ENCODE results near the gene RNF215.

Gene RNF215

GRCh38 chr22:30386960-30387827 lies at the start of gene RNF215:
Gene RNF215, minus strand, starts transcription at chr22:30387411. Its CDS starts 98 bp downstream, at chr22:30387313.
- peak; percentile 79 to 83 for DNase-seq

GRCh38 chr22:30436196-30436595 lies 49.0 kb upstream of the RNF215 start:
- DNase-seq = no peak

GRCh38 chr22:30435674-30436126 lies 48.5 kb upstream of the RNF215 start:
- DNase-seq = peak; percentile 92 to 96

GRCh38 chr22:30434843-30435242 lies 47.6 kb upstream of the RNF215 start:
- DNase-seq = no peak

GRCh38 chr22:30433773-30434172 lies 46.6 kb upstream of the RNF215 start:
- DNase-seq = no peak

- no peak for DNase-seq
Measured at GRCh38 chr22:30433227-30433626, 46.0 kb upstream of the RNF215 start.

GRCh38 chr22:30432520-30432919 lies 45.3 kb upstream of the RNF215 start:
- no peak for DNase-seq

- no peak for DNase-seq
Measured at GRCh38 chr22:30432096-30432495, 44.9 kb upstream of the RNF215 start.

GRCh38 chr22:30430933-30431332 lies 43.7 kb upstream of the RNF215 start:
- DNase-seq = no peak

GRCh38 chr22:30429887-30430286 lies 42.7 kb upstream of the RNF215 start:
- no peak for DNase-seq

- no peak for DNase-seq
Measured at GRCh38 chr22:30427871-30428270, 40.7 kb upstream of the RNF215 start.

GRCh38 chr22:30426388-30427353 lies 39.5 kb upstream of the RNF215 start:
- peak; percentile 88 to 90 for DNase-seq

GRCh38 chr22:30425616-30426387 lies 38.6 kb upstream of the RNF215 start, which contains the start of gene MTFP1:
Gene MTFP1, plus strand, starts transcription at chr22:30425768. Its CDS starts 112 bp downstream, at chr22:30425880.
- DNase-seq = peak; percentile 55 to 56

GRCh38 chr22:30425327-30425615 lies 38.1 kb upstream of the RNF215 start:
- no peak for DNase-seq

- DNase-seq = no peak
Measured at GRCh38 chr22:30424534-30425326, 37.5 kb upstream of the RNF215 start.

GRCh38 chr22:30423959-30424533 lies 36.8 kb upstream of the RNF215 start:
- peak; percentile 99 for DNase-seq

GRCh38 chr22:30423301-30423958 lies 36.2 kb upstream of the RNF215 start:
- no peak for DNase-seq

- DNase-seq = peak; percentile 16 to 34
Measured at GRCh38 chr22:30422481-30423300, 35.5 kb upstream of the RNF215 start.

- DNase-seq = no peak
Measured at GRCh38 chr22:30421695-30422480, 34.7 kb upstream of the RNF215 start.
